Upper lobe of right lung (tissue), 1 donor: ENCODE data around the gene TINAGL1. TPM values are rescaled to one million over a fixed set of nuclear protein-coding genes. Genes with fewer than 3 reads are reported as not detected.

Source experiments
- ATAC-seq: fragments of 200-7000 bp; cut with Tn5 transposase; one replicate; pipeline ENCODE4 v1.9.1; 2020; ENCODE audit warnings: mild to moderate bottlenecking, moderate library complexity
- DNase-seq: peaks from one replicate; pipeline ENCODE4 v3.0.0-alpha.2; 2020
- H3K27ac ChIP-seq: fragments of 200-600 bp; one replicate; pipeline ENCODE4 v1.8.0; 2022
- H3K27me3 ChIP-seq: fragments of 200-600 bp; one replicate; pipeline ENCODE4 v1.8.0; 2022; ENCODE audit warnings: mild to moderate bottlenecking
- H3K36me3 ChIP-seq: fragments of 200-600 bp; one replicate; pipeline ENCODE4 v1.8.0; 2022
- H3K4me1 ChIP-seq: fragments of 200-600 bp; one replicate; pipeline ENCODE4 v1.8.0; 2022
- H3K4me3 ChIP-seq: fragments of 200-600 bp; one replicate; pipeline ENCODE4 v1.8.0; 2022; ENCODE audit warnings: mild to moderate bottlenecking
- H3K9me3 ChIP-seq: fragments of 200-600 bp; one replicate; pipeline ENCODE4 v1.8.0; 2022
- CTCF ChIP-seq: fragments of 200-600 bp; IDR thresholded peaks from one replicate; pipeline ENCODE4 v1.8.0; 2022; ENCODE audit warnings: antibody characterized with exemption
- intact Hi-C: fragments of 100-400 bp; cut with DNase I; formaldehyde crosslinking; loops from one replicate; pipeline ENCODE4 v1.11.0; 2022
- total RNA-seq: library from RNA; stranded (reverse); fragmentation: NEBNext Ultra II Directional; extraction: Animal tissue kit (Norgen Biotek cat#: 25700); gene quantifications from one replicate; pipeline ENCODE4 v1.2.1, GENCODE V29; 2021
- donor health status: DM: no; HTN: yes; CAD: no; lungs with severe emphysema.

Gene TINAGL1
- total RNA-seq, 1 donor from 2014 or later = 154 TPM

GRCh38 chr1:31577515-31578192 lies 1.3 kb downstream of the TINAGL1 start:
- peaks cover 46% of the 10 kb centered on the region for H3K4me1 ChIP-seq
- ATAC-seq = peak; percentile 27
- TF ChIP-seq CTCF = no peak
- H3K9me3 ChIP-seq = no peaks in the 10 kb centered on the region
- peak; percentile 57 for DNase-seq
- H3K36me3 ChIP-seq = no peaks in the 10 kb centered on the region
- H3K4me3 ChIP-seq = peak overlapping the region; percentile 65
- intact Hi-C loops = no loop called here
- H3K27me3 ChIP-seq = no peaks in the 10 kb centered on the region
- peak overlapping the region; percentile 76 for H3K27ac ChIP-seq

- Histone ChIP-seq H3K4me1 (peaks cover 40% of the 10 kb centered on the region), H3K27me3 (no peaks in the 10 kb centered on the region), H3K27ac (peak overlapping the region; percentile 63), H3K36me3 (no peaks in the 10 kb centered on the region), H3K9me3 (no peaks in the 10 kb centered on the region), H3K4me3 (peak overlapping the region; percentile 36)
- ATAC-seq (no peak), DNase-seq (peak; percentile 45)
- no peak for TF ChIP-seq CTCF
- intact Hi-C loops = no loop called here
These were observed 3.1 kb downstream of the TINAGL1 start for GRCh38 chr1:31579374-31579773.

GRCh38 chr1:31580513-31580870 lies 4.2 kb downstream of the TINAGL1 start:
- ATAC-seq (no peak), DNase-seq (no peak)
- peaks cover 40% of the 10 kb centered on the region for H3K4me1 ChIP-seq
- TF ChIP-seq CTCF = no peak
- no peaks in the 10 kb centered on the region for H3K9me3 ChIP-seq
- H3K36me3 ChIP-seq = no peaks in the 10 kb centered on the region
- H3K27ac ChIP-seq = peak overlapping the region; percentile 42
- no peaks in the 10 kb centered on the region for H3K27me3 ChIP-seq
- intact Hi-C loops = no loop called here
- peak overlapping the region; percentile 19 for H3K4me3 ChIP-seq

- ATAC-seq = no peak
- no peak for TF ChIP-seq CTCF
- Histone ChIP-seq H3K9me3 (no peaks in the 10 kb centered on the region), H3K36me3 (peaks cover 5% of the 10 kb centered on the region), H3K4me3 (peak overlapping the region; percentile 19), H3K27ac (peak overlapping the region; percentile 42), H3K4me1 (peaks cover 36% of the 10 kb centered on the region), H3K27me3 (no peaks in the 10 kb centered on the region)
- intact Hi-C loops = no loop called here
- DNase-seq = peak; percentile 53
These were observed 4.7 kb downstream of the TINAGL1 start for GRCh38 chr1:31580891-31581603.

GRCh38 chr1:31581821-31582810 lies 5.8 kb downstream of the TINAGL1 start:
- H3K36me3 ChIP-seq = peaks cover 6% of the 10 kb centered on the region
- H3K9me3 ChIP-seq = no peaks in the 10 kb centered on the region
- H3K4me1 ChIP-seq = peaks cover 33% of the 10 kb centered on the region
- H3K4me3 ChIP-seq = no peak overlapping the region
- intact Hi-C loops = no loop called here
- DNase-seq = peak; percentile 19
- TF ChIP-seq CTCF = no peak
- ATAC-seq = no peak
- no peaks in the 10 kb centered on the region for H3K27me3 ChIP-seq
- H3K27ac ChIP-seq = peak overlapping the region; percentile 42
